Heart right ventricle (tissue), 16 donors: ENCODE measurements around the gene YTHDC1. TPM values are rescaled to one million over a fixed set of nuclear protein-coding genes. Genes with fewer than 3 reads are reported as not detected.
"Not testable (repeated sequence)": the region's sequence is repeated elsewhere in the genome, so short reads cannot be mapped to it uniquely, and the experiment has no call there.

Experiments
- ATAC-seq, 8 donors: fragments of 200-7000 bp; cut with Tn5 transposase; one replicate each; pipeline ENCODE4 v1.9.1; 2020; ENCODE audit warnings: mild to moderate bottlenecking in 8 of 8, moderate library complexity in 8 of 8, moderate number of reproducible peaks in 1 of 8
- DNase-seq, 2 donors: peaks; one replicate each; pipeline ENCODE4 v3.0.0-alpha.2; 2020
- H3K27ac ChIP-seq, 10 donors: fragments of 200-600 bp; sonication (generic) in 2 of 10; one replicate each; pipeline versions ENCODE4 v1.5.0 to v1.8.0; 2020 to 2022; ENCODE audit warnings: mild to moderate bottlenecking in 3 of 10
- H3K27me3 ChIP-seq, 7 donors: fragments of 200-600 bp; one replicate each; pipeline ENCODE4 v1.8.0; 2021 to 2022; ENCODE audit warnings: mild to moderate bottlenecking in 2 of 7
- H3K36me3 ChIP-seq, 9 donors: fragments of 200-600 bp; sonication (generic) in 1 of 9; one replicate each; pipeline versions ENCODE4 v1.5.0 to v1.8.0; 2020 to 2022; ENCODE audit warnings: mild to moderate bottlenecking in 2 of 9
- H3K4me1 ChIP-seq, 9 donors: fragments of 200-600 bp; sonication (generic) in 1 of 9; one replicate each; pipeline versions ENCODE4 v1.5.0 to v1.8.0; 2020 to 2022; ENCODE audit warnings: mild to moderate bottlenecking in 4 of 9
- H3K4me3 ChIP-seq, 10 donors: fragments of 200-600 bp; sonication (generic) in 2 of 10; one replicate each; pipeline versions ENCODE4 v1.5.0 to v1.8.0; 2020 to 2022; ENCODE audit warnings: mild to moderate bottlenecking in 7 of 10, moderate library complexity in 2 of 10
- H3K9me3 ChIP-seq, 11 donors: fragments of 200-600 bp in 10 of 11; sonication (generic) in 2 of 11; one replicate each; pipeline versions ENCODE4 v1.5.0 to v1.8.0; 2013 to 2022; ENCODE audit warnings: mild to moderate bottlenecking in 2 of 11, control low read depth in 1 of 11, moderate library complexity in 1 of 11
- CTCF ChIP-seq, 9 donors: fragments of 200-600 bp; sonication (generic) in 2 of 9; IDR thresholded peaks; one replicate each; pipeline versions ENCODE4 v1.5.0 to v1.8.0; 2021 to 2022; ENCODE audit warnings: antibody characterized with exemption in 9 of 9, mild to moderate bottlenecking in 5 of 9, moderate library complexity in 1 of 9
- WGBS, 2 donors: extraction: QIAGEN DNeasy Blood & Tissue Kit; methylation state at CpG; one replicate each; pipeline ENCODE4 v1.1.7; 2013; ENCODE audit warnings: inconsistent platforms in 1 of 2; 5-methylcytosine and 5-hydroxymethylcytosine counted together
- intact Hi-C, 10 donors: fragments of 100-400 bp; cut with DNase I; formaldehyde crosslinking; loops; one replicate each; pipeline versions ENCODE4 v1.11.1 to v1.14.2; 2022
- polyA plus RNA-seq, 2 donors: library from polyadenylated mRNA; stranded (reverse); fragments of 200-250 nt; gene quantifications; one replicate each; pipeline ENCODE4 v1.2.3, GENCODE V29; 2013
- total RNA-seq, 10 donors: library from RNA; stranded (reverse); fragmentation: NEBNext Ultra II Directional in 3 of 10; extraction: Animal tissue kit (Norgen Biotek cat#: 25700) in 3 of 10; gene quantifications; one replicate each; pipeline versions ENCODE4 v1.2.1 to v1.2.4, GENCODE V29; 2021 to 2023
- donor health status: Arrhythmogenic right ventricular cardiomyopathy.
- donor health status: ischemic (EF 13 %, LVEDD 7.1; RV severe dilation, severe dysfunction).
- donor health status: healthy with polysubstance abuse.
- donor health status: DM: no; HTN: yes; CAD: no.
- donor health status: DM: no; HTN: no; CAD: no.
- donor health status: ischemic (EF 25% LVEDD 6.9; RV normal size, moderate dysfunction).
- donor health status: ischemic (EF 25% LVEDD 5.7; RV mildly dilated, moderate dysfunction).
- donor health status: healthy.
- donor health status: DM: yes; HTN: yes; CAD: no.
- donor health status: Ischemic cardiomyopathy.
- donor health status: ischemic (EF 35%, LVEDD 5.7; RV mildly dilated, moderate dysfunction).
- donor health status: nonischemic (EF 11% LVEDD 7.7; RV severe dilation, severe dysfunction).
- donor health status: DM: yes; HTN: yes; CAD: no.
- donor health status: PGD.
- donor health status: ischemic (EF 29% LVEDD 5.4; RV normal size, mild dysfunction).
- donor health status: nonischemic (EF 23%, LVEDD 6.1; RV moderate dilation, normal function).

Gene YTHDC1
- total and polyA plus RNA-seq, 12 donors: 19.8 to 65.0 (median 51.4) TPM

GRCh38 chr4:68390205-68390935 lies 40.5 kb upstream of the YTHDC1 start:
- intact Hi-C loops: no loop called here
- no peak for DNase-seq

DNA sequence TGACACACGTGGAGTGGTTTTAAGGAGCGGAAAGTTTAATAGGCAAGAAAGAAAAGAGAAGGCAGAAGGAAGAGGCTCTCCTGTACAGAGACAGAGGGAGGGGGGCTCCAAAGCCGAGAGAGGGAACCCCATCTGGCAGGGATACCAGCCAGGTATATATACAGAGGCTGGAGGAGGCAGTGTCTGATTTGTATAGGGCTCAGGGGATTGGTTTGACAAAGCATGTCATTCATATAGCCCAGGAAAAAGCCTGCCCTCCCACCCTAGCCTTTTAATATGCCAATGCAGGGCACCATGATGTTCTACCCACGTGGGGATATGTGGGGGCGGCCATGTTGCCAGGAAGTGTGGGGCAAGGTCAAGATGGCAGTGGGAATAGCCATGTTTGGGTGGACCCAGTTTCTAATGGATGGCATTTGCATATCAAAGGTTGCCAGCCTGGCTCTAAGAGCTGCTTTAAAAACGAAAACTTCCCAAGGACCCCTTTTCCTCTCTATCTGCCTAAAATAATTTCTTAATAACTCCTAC lies 39.6 kb upstream of the YTHDC1 start:
- 61 to 70% methylated on average over 6 of the region's 6 CpGs for WGBS, 2 donors
- peaks cover 0 to 21% (median 9%) of the 10 kb centered on the region in 7 donors for H3K27me3 ChIP-seq
- ATAC-seq, H3K4me1 ChIP-seq, H3K4me3 ChIP-seq, intact Hi-C loops, H3K36me3 ChIP-seq, DNase-seq, H3K9me3 ChIP-seq, H3K27ac ChIP-seq: not testable (repeated sequence)

More at GRCh38 chr4:68390205-68390935, 40.5 kb upstream of the YTHDC1 start:
- H3K4me3 ChIP-seq: no peak overlapping the region
- no peak for ATAC-seq
- H3K36me3 ChIP-seq: no peaks in the 10 kb centered on the region
- WGBS, 2 donors: 58 to 85% methylated on average over 1 of the region's 1 CpG
- no peak overlapping the region for H3K27ac ChIP-seq
- H3K9me3 ChIP-seq: no peaks in the 10 kb centered on the region
- H3K4me1 ChIP-seq: no peaks in the 10 kb centered on the region
- TF ChIP-seq CTCF (IDR thresholded peaks at IDR 0.05): no peak
- peaks cover 0 to 14% (median 3%) of the 10 kb centered on the region in 7 donors for H3K27me3 ChIP-seq

DNA sequence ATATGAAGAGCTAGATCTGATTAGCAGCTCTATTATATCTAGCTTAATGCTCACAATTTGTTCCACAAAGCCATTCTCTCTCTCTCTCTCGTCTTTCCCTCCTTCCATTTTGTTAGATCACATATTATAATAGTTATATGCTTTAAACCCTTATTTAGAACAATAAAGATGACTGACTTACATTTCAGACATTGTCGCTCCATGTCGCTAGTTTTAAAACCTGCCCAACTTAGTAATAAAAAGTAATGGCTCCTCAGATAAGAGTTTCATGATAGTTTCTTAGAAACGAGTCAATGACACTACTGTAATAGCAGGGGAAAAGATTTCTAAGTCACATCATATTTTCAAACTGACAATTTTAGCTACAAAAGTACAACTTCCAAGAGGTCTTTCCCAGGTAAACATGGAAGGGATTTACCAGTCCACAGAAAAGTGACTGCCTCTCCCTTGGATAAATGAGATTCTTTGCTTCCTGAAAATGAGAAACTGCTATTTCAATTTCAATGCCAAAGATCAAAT lies 38.5 kb upstream of the YTHDC1 start:
- H3K27ac ChIP-seq: no peak overlapping the region
- no peak overlapping the region for H3K4me3 ChIP-seq
- TF ChIP-seq CTCF (IDR thresholded peaks at IDR 0.05): no peak
- peaks cover 0 to 30% (median 10%) of the 10 kb centered on the region in 7 donors for H3K27me3 ChIP-seq
- no peak for DNase-seq
- no peaks in the 10 kb centered on the region for H3K4me1 ChIP-seq
- intact Hi-C loops: no loop called here
- H3K9me3 ChIP-seq: no peaks in the 10 kb centered on the region
- WGBS, 2 donors: 62 to 64% methylated on average over 4 of the region's 4 CpGs
- no peak for ATAC-seq
- H3K36me3 ChIP-seq: no peaks in the 10 kb centered on the region

DNA sequence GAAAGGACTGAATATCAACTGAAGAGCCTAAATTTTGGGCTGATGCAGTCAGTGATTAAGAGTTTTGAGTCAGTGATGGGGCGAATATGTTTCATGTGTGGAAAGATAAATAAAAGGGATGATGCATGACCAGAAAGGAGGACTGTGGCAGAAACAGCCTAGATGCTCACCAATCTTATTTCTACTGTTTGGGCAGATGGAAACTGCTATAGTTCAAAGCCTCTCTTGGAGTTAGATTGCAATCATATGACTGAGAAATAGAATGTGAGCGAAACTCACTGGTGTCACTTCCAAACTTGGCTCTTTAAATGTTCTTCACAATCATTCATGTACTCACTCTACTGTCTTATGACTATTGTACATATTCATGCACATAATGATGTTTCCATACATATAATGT lies 35.4 kb upstream of the YTHDC1 start:
- DNase-seq (no peak), ATAC-seq (no peak)
- intact Hi-C loops: no loop called here
- Histone ChIP-seq H3K9me3 (no peaks in the 10 kb centered on the region), H3K4me1 (no peaks in the 10 kb centered on the region), H3K4me3 (no peak overlapping the region), H3K27ac (no peak overlapping the region), H3K36me3 (no peaks in the 10 kb centered on the region), H3K27me3 (peaks cover 0 to 46% (median 20%) of the 10 kb centered on the region in 7 donors)
- no peak for TF ChIP-seq CTCF (IDR thresholded peaks at IDR 0.05)
- WGBS, 2 donors: 91 to 98% methylated on average over 2 of the region's 2 CpGs

- no peak for DNase-seq
- ATAC-seq: no peak
- H3K27ac ChIP-seq: no peak overlapping the region
- no peaks in the 10 kb centered on the region for H3K4me1 ChIP-seq
- 50 to 53% methylated on average over 3 of the region's 3 CpGs for whole genome bisulfite sequencing, 2 donors
- no peak overlapping the region for H3K4me3 ChIP-seq
- H3K36me3 ChIP-seq: no peaks in the 10 kb centered on the region
- no peaks in the 10 kb centered on the region for H3K9me3 ChIP-seq
- intact Hi-C loops: no loop called here
- peaks cover 0 to 64% (median 34%) of the 10 kb centered on the region in 7 donors for H3K27me3 ChIP-seq
- TF ChIP-seq CTCF (IDR thresholded peaks at IDR 0.05): no peak
These were observed 33.2 kb upstream of the YTHDC1 start for GRCh38 chr4:68383115-68383514.
